Measurements from ENCODE around the gene EHMT2. TPM values are rescaled to one million over a fixed set of nuclear protein-coding genes. Genes with fewer than 3 reads are reported as not detected.

EHMT2 gene
- total and polyA plus RNA-seq, 2 of the 4 experiments (the other 2 are of a cell fraction): 38.0 to 51.2 TPM

DNA sequence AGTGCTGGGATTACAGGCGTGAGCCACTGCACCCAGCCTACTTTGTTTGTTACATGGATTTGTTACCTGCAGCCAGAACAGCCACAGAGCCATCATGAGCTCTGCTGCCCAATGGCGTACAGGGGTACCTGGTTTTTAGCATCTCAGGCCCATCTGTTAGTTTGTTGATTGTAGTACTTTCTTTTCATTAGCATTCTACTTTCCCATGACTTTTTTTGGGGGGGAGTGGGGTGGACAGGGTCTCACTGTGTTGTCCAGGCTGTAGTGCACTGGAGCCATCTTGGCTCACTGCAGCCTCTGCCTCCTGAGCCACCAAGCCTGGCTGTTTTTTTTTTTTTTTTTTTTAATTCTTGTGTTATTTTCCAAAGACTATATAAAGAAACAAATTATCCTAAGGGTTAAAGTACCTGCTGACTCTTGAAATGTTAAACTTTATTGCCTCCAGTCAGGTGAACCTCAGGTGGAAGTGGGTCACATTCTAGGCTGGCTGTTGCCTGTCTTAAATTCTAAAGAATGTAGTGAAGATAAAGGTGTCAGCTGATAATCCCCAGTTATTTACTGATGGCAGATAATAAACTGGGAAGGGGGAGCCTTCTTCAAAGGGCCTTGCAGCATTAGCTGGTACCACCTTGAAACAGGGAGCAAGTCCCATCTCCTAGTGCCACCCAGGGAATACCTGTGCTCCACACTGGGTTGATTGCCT is 50.1 kb downstream of the EHMT2 start (continued):
- TF ChIP-seq, protein P1, sequence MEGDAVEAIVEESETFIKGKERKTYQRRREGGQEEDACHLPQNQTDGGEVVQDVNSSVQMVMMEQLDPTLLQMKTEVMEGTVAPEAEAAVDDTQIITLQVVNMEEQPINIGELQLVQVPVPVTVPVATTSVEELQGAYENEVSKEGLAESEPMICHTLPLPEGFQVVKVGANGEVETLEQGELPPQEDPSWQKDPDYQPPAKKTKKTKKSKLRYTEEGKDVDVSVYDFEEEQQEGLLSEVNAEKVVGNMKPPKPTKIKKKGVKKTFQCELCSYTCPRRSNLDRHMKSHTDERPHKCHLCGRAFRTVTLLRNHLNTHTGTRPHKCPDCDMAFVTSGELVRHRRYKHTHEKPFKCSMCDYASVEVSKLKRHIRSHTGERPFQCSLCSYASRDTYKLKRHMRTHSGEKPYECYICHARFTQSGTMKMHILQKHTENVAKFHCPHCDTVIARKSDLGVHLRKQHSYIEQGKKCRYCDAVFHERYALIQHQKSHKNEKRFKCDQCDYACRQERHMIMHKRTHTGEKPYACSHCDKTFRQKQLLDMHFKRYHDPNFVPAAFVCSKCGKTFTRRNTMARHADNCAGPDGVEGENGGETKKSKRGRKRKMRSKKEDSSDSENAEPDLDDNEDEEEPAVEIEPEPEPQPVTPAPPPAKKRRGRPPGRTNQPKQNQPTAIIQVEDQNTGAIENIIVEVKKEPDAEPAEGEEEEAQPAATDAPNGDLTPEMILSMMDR (conservative IDR thresholded peaks at IDR 0.05; ENCODE audit: low read depth, low read length): no peak
- TF ChIP-seq BHLHE40 (IDR thresholded peaks at IDR 0.05; ENCODE audit: low read depth, low read length) (no peak), SMC3 (IDR thresholded peaks at IDR 0.05; ENCODE audit: low read depth, low read length) (no peak), CHD1 (IDR thresholded peaks at IDR 0.05; ENCODE audit: low read depth, low read length) (no peak), RAD21 (IDR thresholded peaks at IDR 0.05; ENCODE audit: low read length) (no peak)
